Endothelial cell (in vitro differentiated cells): ENCODE measurements around the gene DTX4. TPM values are rescaled to one million over a fixed set of nuclear protein-coding genes. Genes with fewer than 3 reads are reported as not detected.

Experiments
- DNase-seq: peaks from one replicate; pipeline ENCODE4 v3.0.0; 2021; ENCODE audit warnings: low spot score
- H3K27ac Mint-ChIP-seq: one replicate; pipeline ENCODE4 v1.8.0; 2021; ENCODE audit warnings: mixed read lengths, inconsistent platforms; ENCODE audit not compliant: unreplicated experiment
- H3K27me3 Mint-ChIP-seq: one replicate; pipeline ENCODE4 v1.8.0; 2021; ENCODE audit warnings: mild to moderate bottlenecking, moderate library complexity, mixed read lengths, inconsistent platforms; ENCODE audit not compliant: unreplicated experiment
- H3K36me3 Mint-ChIP-seq: one replicate; pipeline ENCODE4 v1.8.0; 2021; ENCODE audit warnings: mild to moderate bottlenecking, low read depth, mixed read lengths, inconsistent platforms; ENCODE audit not compliant: unreplicated experiment
- H3K4me1 Mint-ChIP-seq: one replicate; pipeline ENCODE4 v1.8.0; 2021; ENCODE audit warnings: mild to moderate bottlenecking, mixed read lengths, inconsistent platforms; ENCODE audit not compliant: unreplicated experiment
- H3K4me3 Mint-ChIP-seq: one replicate; pipeline ENCODE4 v1.8.0; 2021; ENCODE audit warnings: mild to moderate bottlenecking, mixed read lengths, inconsistent platforms; ENCODE audit not compliant: unreplicated experiment
- H3K9me3 Mint-ChIP-seq: one replicate; pipeline ENCODE4 v1.8.0; 2021; ENCODE audit warnings: mixed read lengths, inconsistent platforms; ENCODE audit not compliant: unreplicated experiment
- CTCF ChIP-seq: fragments of 200-600 bp; sonication (generic); IDR thresholded peaks from one replicate; pipeline ENCODE4 v1.5.0; 2021; ENCODE audit warnings: antibody characterized with exemption; ENCODE audit not compliant: unreplicated experiment
- total RNA-seq: library from RNA; stranded (reverse); fragmentation: NEBNext Ultra II Directional; extraction: Animal tissue kit (Norgen Biotek cat#: 25700); gene quantifications from one replicate; pipeline ENCODE4 v1.2.1, GENCODE V29; 2021; ENCODE audit not compliant: unreplicated experiment

The DTX4 gene
- total RNA-seq, 1 donor from 2014 or later: 29.4 TPM

GRCh38 chr11:59240322-59240721, 68.4 kb downstream of the DTX4 start:
- Mint-ChIP-seq H3K4me1 (no peaks in the 10 kb centered on the region), H3K27me3 (no peaks in the 10 kb centered on the region), H3K9me3 (no peaks in the 10 kb centered on the region), H3K27ac (no peak overlapping the region), H3K36me3 (no peaks in the 10 kb centered on the region), H3K4me3 (no peak overlapping the region)
- TF ChIP-seq CTCF: no peak
- no peak for DNase-seq

- Mint-ChIP-seq H3K27ac (no peak overlapping the region), H3K4me3 (no peak overlapping the region), H3K9me3 (no peaks in the 10 kb centered on the region), H3K36me3 (no peaks in the 10 kb centered on the region), H3K27me3 (no peaks in the 10 kb centered on the region), H3K4me1 (no peaks in the 10 kb centered on the region)
- no peak for TF ChIP-seq CTCF
- no peak for DNase-seq
Observed at GRCh38 chr11:59243633-59244032, 71.7 kb downstream of the DTX4 start.

DNA sequence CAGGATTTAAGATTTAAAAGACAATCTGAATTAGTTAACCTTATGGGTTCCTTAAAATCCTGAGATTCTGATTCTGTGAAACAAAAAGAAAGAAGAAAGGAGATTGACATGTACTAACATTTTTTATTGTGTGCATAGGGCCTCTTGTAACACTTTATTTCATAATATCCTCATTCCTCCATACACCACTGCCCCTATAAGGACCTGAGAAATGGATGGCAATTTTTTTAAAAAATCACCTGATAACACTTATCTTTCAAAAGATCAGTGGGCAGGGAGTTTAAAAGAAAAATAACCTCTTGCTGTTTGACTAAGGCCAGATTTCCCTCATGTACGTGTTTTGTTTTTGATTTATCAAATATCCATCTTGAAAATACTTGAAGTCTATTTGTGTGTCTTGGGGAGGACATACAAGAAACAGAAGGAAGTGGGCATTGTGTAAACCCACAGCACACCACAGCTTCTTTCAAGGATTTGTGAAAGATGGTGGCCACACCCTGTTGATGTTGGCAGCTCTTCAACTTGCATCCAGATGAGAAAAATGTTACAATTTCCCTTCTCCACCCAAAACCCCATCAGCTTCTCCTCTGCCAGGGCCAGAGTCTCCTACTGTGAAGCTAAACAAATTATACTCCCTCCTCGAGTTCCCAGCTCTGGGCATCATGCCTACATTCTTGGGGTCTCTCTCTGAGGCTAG, 75.7 kb downstream of the DTX4 start:
- Mint-ChIP-seq H3K9me3 (no peaks in the 10 kb centered on the region), H3K36me3 (no peaks in the 10 kb centered on the region), H3K27me3 (no peaks in the 10 kb centered on the region), H3K4me3 (no peak overlapping the region), H3K4me1 (no peaks in the 10 kb centered on the region), H3K27ac (no peak overlapping the region)
- TF ChIP-seq CTCF: no peak
- DNase-seq: no peak

GRCh38 chr11:59249535-59249934, 77.6 kb downstream of the DTX4 start:
- no peak overlapping the region for H3K4me3 Mint-ChIP-seq
- TF ChIP-seq CTCF: no peak
- H3K36me3 Mint-ChIP-seq: no peaks in the 10 kb centered on the region
- no peaks in the 10 kb centered on the region for H3K9me3 Mint-ChIP-seq
- H3K27me3 Mint-ChIP-seq: no peaks in the 10 kb centered on the region
- no peaks in the 10 kb centered on the region for H3K4me1 Mint-ChIP-seq
- DNase-seq: no peak
- no peak overlapping the region for H3K27ac Mint-ChIP-seq

- H3K4me3 Mint-ChIP-seq: no peak overlapping the region
- TF ChIP-seq CTCF: no peak
- no peak for DNase-seq
- no peak overlapping the region for H3K27ac Mint-ChIP-seq
- no peaks in the 10 kb centered on the region for H3K36me3 Mint-ChIP-seq
- no peaks in the 10 kb centered on the region for H3K27me3 Mint-ChIP-seq
- H3K9me3 Mint-ChIP-seq: no peaks in the 10 kb centered on the region
- H3K4me1 Mint-ChIP-seq: no peaks in the 10 kb centered on the region
Observed at GRCh38 chr11:59253001-59253400, 81.1 kb downstream of the DTX4 start.
